Osteocyte (in vitro differentiated cells): ENCODE data around the gene GNPNAT1. TPM values are rescaled to one million over a fixed set of nuclear protein-coding genes. Genes with fewer than 3 reads are reported as not detected.
A peak's percentile ranks its signal among the peaks of the same experiment; 100 is the strongest.

ENCODE experiments used
- DNase-seq: peaks from one replicate; pipeline ENCODE4 v3.0.0; 2021; ENCODE audit warnings: mixed read lengths; ENCODE audit not compliant: unreplicated experiment; ENCODE audit errors: extremely low spot score
- H3K27ac Mint-ChIP-seq: one replicate; pipeline ENCODE4 v1.8.0; 2021; ENCODE audit warnings: mild to moderate bottlenecking, mixed read lengths; ENCODE audit not compliant: unreplicated experiment
- H3K27me3 Mint-ChIP-seq: one replicate; pipeline ENCODE4 v1.8.0; 2021; ENCODE audit warnings: mixed read lengths; ENCODE audit not compliant: unreplicated experiment
- H3K36me3 Mint-ChIP-seq: one replicate; pipeline ENCODE4 v1.8.0; 2021; ENCODE audit warnings: mixed read lengths; ENCODE audit not compliant: unreplicated experiment
- H3K4me1 Mint-ChIP-seq: one replicate; pipeline ENCODE4 v1.8.0; 2021; ENCODE audit warnings: mixed read lengths; ENCODE audit not compliant: unreplicated experiment
- H3K4me3 Mint-ChIP-seq: one replicate; pipeline ENCODE4 v1.8.0; 2021; ENCODE audit warnings: mild to moderate bottlenecking, moderate library complexity, mixed read lengths; ENCODE audit not compliant: unreplicated experiment
- H3K9me3 Mint-ChIP-seq: one replicate; pipeline ENCODE4 v1.8.0; 2021; ENCODE audit warnings: mixed read lengths; ENCODE audit not compliant: unreplicated experiment
- total RNA-seq: library from RNA; stranded (reverse); gene quantifications from 2 replicates; pipeline ENCODE4 v1.2.1, GENCODE V29; 2021
- TF ChIP-seq, protein P1 (sequence below): fragments of 200-600 bp; sonication (generic); IDR thresholded peaks from 2 replicates; pipeline ENCODE4 v1.5.0; 2021; ENCODE audit warnings: antibody characterized with exemption, mild to moderate bottlenecking, moderate library complexity

The GNPNAT1 gene
- total RNA-seq, 1 donor from 2014 or later, result 26.7 TPM

DNA sequence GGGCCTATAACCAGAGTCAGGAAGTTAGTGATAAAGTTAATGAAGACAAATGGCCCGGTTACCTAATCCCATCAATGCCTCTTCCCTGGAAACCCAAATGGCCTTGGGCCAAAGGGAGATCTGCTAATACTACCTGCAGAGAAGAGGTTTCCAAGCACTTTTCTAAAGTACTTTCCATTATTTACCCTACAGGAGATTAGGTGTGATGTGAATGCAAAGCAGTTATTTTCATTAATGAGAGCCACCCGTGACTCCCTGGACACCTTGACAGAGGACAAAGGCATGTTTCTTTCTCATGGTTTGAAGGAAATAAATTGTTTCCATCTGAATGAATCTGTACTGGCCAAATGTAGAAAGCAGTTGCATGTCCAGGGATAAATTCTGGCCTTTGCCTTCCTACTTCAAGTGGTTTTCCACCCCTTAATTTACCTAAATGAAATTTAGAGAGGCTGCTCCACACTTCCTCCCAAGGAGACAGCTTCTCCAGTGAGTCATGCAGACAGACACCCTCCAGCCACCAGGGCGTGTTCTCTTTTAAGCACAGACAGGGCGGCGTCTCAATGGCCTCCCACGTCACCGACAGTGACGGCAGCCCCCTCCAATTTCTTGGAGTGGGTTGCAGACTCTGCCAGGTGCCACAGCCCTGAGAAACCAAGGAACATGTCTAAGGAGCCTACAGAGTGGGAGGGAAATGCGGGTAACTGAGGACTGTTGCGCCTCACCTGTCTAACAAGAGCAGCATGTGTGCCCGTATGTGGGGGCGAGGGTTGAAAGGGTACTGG is 43.9 kb upstream of the GNPNAT1 start:
- H3K27me3 Mint-ChIP-seq, result no peaks in the 10 kb centered on the region
- TF ChIP-seq, protein P1, sequence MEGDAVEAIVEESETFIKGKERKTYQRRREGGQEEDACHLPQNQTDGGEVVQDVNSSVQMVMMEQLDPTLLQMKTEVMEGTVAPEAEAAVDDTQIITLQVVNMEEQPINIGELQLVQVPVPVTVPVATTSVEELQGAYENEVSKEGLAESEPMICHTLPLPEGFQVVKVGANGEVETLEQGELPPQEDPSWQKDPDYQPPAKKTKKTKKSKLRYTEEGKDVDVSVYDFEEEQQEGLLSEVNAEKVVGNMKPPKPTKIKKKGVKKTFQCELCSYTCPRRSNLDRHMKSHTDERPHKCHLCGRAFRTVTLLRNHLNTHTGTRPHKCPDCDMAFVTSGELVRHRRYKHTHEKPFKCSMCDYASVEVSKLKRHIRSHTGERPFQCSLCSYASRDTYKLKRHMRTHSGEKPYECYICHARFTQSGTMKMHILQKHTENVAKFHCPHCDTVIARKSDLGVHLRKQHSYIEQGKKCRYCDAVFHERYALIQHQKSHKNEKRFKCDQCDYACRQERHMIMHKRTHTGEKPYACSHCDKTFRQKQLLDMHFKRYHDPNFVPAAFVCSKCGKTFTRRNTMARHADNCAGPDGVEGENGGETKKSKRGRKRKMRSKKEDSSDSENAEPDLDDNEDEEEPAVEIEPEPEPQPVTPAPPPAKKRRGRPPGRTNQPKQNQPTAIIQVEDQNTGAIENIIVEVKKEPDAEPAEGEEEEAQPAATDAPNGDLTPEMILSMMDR, result no peak
- H3K36me3 Mint-ChIP-seq, result no peaks in the 10 kb centered on the region
- H3K4me1 Mint-ChIP-seq, result peaks cover 67% of the 10 kb centered on the region
- no peaks in the 10 kb centered on the region for H3K9me3 Mint-ChIP-seq
- peak overlapping the region; percentile 47 for H3K4me3 Mint-ChIP-seq
- DNase-seq, result no peak
- peak overlapping the region; percentile 99 for H3K27ac Mint-ChIP-seq

DNA sequence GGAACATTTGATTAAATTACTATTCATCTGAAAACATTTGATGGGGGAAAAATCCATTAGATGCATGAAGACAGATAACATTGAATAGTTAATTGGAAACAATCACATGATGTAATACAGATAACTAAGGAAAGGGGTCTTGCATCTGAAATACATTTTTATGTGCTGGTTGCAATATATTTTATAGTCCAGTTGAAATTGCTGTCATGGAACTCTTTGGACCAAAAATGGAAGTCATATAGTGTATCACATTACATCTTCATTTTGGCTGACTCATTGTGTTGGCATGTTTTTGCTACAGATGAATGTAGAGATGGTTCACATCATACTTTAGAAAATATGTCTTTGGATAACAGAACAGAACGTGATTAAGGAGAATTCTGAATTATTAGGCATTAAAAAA is 43.0 kb upstream of the GNPNAT1 start:
- Mint-ChIP-seq H3K9me3 (no peaks in the 10 kb centered on the region), H3K36me3 (no peaks in the 10 kb centered on the region), H3K4me1 (peaks cover 73% of the 10 kb centered on the region), H3K27me3 (no peaks in the 10 kb centered on the region), H3K4me3 (no peak overlapping the region), H3K27ac (peak overlapping the region; percentile 99)
- DNase-seq, result no peak
- TF ChIP-seq, protein P1, result no peak

DNA sequence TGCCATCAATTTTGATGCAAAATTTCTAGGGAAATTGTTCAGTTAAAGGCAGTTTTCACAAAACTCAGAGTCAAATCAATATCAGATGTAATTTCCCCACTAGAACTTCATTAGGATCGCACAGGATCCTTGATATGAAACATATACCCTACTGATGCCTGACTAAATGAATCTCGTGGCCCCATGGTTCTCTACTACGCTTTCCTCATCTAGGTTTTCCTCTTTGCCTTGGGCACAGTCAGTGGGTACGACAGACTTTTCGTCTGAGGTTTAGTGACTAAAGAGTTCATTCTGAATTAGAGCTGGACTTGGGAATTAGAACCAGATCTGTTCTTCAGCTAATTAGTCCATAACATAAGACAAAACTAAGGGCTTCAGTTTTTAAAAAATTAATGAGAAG is 42.5 kb upstream of the GNPNAT1 start:
- Mint-ChIP-seq H3K36me3 (no peaks in the 10 kb centered on the region), H3K9me3 (no peaks in the 10 kb centered on the region)

DNA sequence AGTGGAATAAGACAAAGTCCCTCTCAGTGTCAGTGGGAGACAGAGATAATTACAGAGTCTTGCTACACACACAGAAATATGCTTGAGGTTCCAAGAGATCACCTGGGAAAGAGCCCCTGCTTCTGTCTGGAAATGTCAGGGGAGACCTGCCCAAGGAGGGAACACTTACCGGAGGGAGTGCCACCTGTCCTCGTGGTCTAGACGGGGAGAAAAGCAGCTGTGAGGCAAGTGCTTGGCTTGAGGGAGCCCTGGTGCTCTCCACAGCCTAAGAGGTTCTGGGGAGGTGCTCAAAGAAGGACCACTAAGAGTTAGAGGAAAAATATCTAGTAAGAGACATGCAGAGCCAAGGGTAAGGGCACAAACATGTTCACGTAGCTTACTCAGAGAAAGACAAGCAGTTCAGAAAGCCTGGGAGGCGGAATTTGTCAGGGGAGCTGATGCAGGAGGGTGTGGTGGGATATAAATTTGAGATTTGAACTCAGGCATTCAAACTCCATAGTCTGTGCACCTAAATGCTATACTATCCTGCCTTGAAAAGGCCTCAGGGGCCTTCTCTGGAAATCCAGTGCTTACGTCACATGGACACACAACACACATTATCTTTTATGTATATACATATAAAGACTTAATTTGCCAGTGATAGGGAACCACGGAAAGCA is 38.2 kb upstream of the GNPNAT1 start:
- H3K27ac Mint-ChIP-seq, result peak overlapping the region; percentile 81
- no peaks in the 10 kb centered on the region for H3K36me3 Mint-ChIP-seq
- peaks cover 62% of the 10 kb centered on the region for H3K4me1 Mint-ChIP-seq
- TF ChIP-seq, protein P1, result no peak
- no peaks in the 10 kb centered on the region for H3K27me3 Mint-ChIP-seq
- no peak overlapping the region for H3K4me3 Mint-ChIP-seq
- no peaks in the 10 kb centered on the region for H3K9me3 Mint-ChIP-seq
- no peak for DNase-seq

More for the DNA sequence above, 42.5 kb upstream of the GNPNAT1 start:
- Mint-ChIP-seq H3K4me3 (peak overlapping the region; percentile 33), H3K4me1 (peaks cover 76% of the 10 kb centered on the region), H3K27me3 (no peaks in the 10 kb centered on the region), H3K27ac (peak overlapping the region; percentile 99)
- TF ChIP-seq, protein P1, result no peak
- no peak for DNase-seq

DNA sequence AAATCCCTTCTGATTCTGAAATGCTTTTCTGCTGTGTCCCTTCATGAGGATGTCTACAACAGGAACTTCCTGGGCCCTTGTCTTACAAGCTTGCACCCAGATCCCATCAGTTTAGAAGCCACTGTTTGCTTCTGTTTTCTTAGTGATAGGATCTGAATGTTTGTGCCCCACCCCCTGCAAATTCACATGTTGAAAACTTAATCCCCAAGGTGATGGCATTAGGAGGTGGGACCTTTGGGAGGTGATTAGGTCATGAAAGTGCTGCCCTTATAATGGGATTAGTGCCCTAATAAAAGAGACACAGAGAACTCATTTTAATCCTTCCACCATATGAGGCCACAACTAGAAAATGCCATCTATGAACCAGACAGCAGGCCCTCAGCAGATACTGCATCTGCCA is 36.0 kb upstream of the GNPNAT1 start:
- H3K4me1 Mint-ChIP-seq, result peaks cover 52% of the 10 kb centered on the region
- no peak overlapping the region for H3K27ac Mint-ChIP-seq
- TF ChIP-seq, protein P1, result no peak
- H3K27me3 Mint-ChIP-seq, result no peaks in the 10 kb centered on the region
- H3K9me3 Mint-ChIP-seq, result no peaks in the 10 kb centered on the region
- H3K4me3 Mint-ChIP-seq, result no peak overlapping the region
- no peak for DNase-seq
- H3K36me3 Mint-ChIP-seq, result no peaks in the 10 kb centered on the region
